Caki2 (cell line): ENCODE data around the gene MYADML2. TPM values are rescaled to one million over a fixed set of nuclear protein-coding genes. Genes with fewer than 3 reads are reported as not detected.
A peak's percentile ranks its signal among the peaks of the same experiment; 100 is the strongest.
"Not testable (repeated sequence)": the region's sequence is repeated elsewhere in the genome, so short reads cannot be mapped to it uniquely, and the experiment has no call there.

Source experiments
- DNase-seq: peaks from one replicate; pipeline ENCODE4 v3.0.0-alpha.2; 2015; ENCODE audit warnings: low read depth
- in situ Hi-C: cut with HindIII; loops from 2 replicates; pipeline ENCODE4 v1.10.0; 2016; ENCODE audit warnings: low sequenced_read_pairs, low pct_unique_long_range_greater_than_20kb, mixed read lengths
- total RNA-seq: library from RNA; depleted of rRNA; stranded (reverse); fragments of >200 nt; shearing (Covaris generic); gene quantifications from 2 replicates; pipeline ENCODE4 v1.2.3, GENCODE V29; 2014; ENCODE audit warnings: low replicate concordance; rRNA removed

The MYADML2 gene, protein sequence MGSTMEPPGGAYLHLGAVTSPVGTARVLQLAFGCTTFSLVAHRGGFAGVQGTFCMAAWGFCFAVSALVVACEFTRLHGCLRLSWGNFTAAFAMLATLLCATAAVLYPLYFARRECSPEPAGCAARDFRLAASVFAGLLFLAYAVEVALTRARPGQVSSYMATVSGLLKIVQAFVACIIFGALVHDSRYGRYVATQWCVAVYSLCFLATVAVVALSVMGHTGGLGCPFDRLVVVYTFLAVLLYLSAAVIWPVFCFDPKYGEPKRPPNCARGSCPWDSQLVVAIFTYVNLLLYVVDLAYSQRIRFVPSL
- not detected in 2 replicates for total RNA-seq

DNA sequence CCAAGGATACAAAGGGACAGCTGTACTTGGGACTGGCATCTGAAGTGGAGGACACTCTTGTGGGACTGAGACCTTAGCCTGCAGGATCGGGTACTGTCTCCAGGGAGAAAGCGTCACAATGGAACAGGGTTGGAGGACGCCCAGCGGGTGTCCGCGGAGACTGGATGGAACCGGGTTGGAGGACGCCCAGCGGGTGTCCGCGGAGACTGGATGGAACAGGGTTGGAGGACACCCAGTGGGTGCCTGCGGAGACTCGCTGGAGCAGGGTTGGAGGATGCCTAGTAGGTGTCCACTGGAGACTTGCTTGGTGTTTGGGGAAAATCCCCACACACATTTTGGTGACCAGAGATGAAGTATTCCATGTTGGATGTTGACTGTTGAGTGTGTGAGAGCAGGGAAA is at the start of gene MYADML2:
MYADML2 (minus strand) TSS at position 45 of the 400 bp plus-strand sequence. CDS start 5,492 bp downstream, outside the sequence.
- in situ Hi-C loops = no loop called here
- DNase-seq = no peak

- in situ Hi-C loops = no loop called here
- DNase-seq = no peak
These were observed 49.3 kb upstream of the MYADML2 start for GRCh38 chr17:81996232-81996756.

DNA sequence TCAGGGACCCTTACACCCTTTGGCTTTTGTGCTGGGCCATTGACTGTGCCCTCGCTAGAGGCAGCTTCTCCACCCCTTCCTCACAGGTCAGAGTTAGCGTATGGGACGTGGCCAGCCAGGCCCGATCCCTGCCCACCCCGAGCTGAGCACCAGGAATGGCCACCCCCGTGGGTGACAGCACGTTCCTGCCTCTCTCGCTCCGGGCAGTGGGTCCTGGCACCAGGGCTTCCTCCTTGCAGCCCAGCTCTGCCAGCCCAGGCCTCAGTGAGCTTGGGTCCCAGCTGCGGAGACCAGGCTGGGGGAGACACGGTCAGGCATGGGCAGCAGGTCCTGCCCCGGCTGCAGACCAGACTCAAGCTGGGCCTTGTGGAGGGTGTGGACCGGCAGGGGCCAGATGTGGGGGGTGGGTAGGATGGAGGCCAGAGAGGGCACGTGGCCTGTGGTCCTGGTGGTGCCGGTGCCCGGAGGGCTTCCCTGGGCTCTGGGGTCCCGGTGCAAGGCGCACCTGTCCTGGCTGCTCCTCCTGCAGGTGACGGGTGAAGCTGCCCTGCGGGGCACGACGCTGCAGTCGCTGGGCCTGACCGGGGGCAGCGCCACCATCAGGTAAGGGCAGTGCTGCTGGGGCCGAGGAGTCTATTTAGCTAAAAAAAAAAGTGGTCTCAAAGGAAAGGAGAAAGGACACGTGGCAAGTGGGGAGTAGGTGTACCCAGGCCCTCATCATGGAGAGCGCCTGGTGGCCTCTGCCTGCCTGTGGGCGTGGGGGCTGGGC is 48.6 kb upstream of the MYADML2 start:
- DNase-seq = no peak
- in situ Hi-C loops = no loop called here

GRCh38 chr17:81994593-81995462 is 47.8 kb upstream of the MYADML2 start:
- in situ Hi-C loops = no loop called here
- DNase-seq = no peak

DNA sequence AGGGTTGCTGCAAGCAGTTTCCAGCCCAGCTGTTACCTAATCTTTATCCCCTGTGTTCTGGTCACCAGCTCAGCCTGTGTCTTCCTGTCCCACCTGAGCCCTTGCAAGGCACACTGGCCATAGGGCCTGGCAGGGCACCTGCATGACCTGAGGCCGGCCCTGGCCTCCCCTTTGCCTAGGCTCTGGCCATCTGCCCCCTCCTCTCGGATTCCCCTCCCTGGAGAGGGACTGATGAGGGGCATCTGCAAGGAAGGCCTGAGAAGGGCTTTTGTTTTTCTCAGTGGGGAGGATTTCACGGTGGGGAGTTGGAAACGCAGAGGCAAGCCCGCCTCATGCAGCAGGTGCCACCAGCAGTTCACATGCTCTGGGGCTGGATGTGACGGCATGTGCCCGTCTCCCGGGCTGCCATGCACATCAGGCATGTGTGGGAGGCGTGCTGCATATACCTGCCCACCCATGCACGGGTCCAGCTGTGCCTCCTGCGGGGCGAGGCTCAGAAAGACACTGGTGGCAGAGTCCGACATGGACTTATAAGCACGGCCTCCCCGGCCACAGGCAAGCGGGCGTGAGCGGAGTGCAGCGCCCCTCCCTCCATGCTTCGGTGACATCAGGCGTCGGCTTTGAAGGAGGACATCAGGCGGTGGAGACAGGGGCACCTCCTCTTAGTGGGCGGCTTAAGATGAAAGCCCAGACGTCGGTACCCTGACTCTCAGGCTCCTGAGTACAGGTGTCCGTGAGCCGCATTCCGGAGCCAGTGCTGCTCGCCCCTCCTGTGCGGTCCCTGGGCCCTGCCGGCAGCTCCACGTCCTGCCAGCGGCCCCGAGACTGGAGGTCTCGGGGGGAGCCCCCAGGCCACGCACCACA is 46.9 kb upstream of the MYADML2 start:
- no peak for DNase-seq

DNA sequence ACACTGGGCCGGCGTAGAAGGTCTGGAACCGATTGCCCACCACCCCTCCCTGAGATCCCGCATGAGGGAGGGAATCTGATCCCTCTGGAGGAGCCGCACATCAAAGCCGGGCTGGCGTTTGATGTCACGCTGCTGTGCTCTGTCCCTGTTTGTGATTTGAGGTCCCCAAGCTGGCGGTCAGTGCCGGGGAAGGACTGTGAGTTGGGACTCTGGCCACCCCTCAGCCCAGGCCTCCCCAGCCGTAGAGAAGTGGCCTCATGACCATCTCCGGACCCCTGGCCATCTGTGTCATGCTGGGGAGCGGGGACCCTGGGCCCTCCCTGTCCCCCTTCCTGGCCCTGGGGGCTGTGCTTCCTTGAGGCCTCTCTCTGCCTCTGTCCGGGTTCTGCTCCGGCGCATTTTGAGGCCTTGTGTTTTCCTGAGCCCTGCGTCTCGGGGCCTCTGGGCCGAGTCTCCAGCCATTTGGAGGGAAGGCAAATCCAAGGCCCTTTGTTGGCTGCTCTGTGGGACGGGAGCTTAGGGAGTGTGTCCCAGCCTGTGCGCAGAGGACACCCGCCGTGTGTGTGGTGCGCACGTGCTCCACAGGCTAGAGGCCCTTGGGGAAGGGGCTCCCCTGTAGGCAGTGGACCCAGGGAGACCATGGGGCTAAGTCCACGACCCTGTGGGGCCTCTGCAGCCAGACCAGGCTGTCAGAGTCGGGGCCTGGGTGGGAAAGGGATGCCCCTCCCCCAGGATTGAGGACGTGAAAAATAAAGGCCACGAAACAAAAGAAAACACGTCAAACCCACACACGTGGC is 45.5 kb upstream of the MYADML2 start:
- no peak for DNase-seq
- in situ Hi-C loops = no loop called here

More for the DNA sequence above, 46.9 kb upstream of the MYADML2 start:
- in situ Hi-C loops = no loop called here

DNA sequence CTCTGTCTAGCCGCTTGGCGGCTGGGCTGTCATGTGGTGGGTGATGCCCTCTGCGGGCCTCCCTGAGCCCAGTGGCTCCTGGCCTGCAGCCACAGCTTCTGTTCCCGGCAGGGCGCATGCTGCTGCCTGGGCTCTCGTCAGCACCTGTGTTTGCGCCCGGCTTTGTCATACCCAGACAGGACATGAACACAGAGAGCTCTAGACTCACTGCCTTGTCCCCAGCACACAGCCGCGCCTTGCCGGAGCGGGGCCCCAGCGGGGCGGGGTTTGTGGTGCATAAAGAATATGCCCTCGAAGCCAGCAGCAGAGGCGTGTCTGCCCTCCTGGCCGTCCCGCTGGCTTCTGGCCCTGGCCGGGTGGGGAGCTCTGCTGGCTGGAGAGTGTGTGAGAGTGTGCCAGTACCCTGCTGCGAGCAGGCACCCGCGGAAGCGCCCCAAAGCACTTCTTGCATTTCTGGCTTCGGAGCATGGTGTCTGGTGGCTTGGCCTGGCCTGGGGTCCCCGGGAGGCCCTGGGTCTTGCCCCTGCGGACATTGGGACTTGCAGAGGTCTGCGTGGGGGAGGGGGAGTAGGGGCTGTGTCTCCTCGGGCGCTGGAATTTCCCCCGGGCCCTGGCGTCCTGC is 44.8 kb upstream of the MYADML2 start:
- in situ Hi-C loops = no loop called here
- DNase-seq = peak; percentile 88

GRCh38 chr17:81990836-81991683 is 44.0 kb upstream of the MYADML2 start:
- DNase-seq = no peak
- in situ Hi-C loops = no loop called here

DNA sequence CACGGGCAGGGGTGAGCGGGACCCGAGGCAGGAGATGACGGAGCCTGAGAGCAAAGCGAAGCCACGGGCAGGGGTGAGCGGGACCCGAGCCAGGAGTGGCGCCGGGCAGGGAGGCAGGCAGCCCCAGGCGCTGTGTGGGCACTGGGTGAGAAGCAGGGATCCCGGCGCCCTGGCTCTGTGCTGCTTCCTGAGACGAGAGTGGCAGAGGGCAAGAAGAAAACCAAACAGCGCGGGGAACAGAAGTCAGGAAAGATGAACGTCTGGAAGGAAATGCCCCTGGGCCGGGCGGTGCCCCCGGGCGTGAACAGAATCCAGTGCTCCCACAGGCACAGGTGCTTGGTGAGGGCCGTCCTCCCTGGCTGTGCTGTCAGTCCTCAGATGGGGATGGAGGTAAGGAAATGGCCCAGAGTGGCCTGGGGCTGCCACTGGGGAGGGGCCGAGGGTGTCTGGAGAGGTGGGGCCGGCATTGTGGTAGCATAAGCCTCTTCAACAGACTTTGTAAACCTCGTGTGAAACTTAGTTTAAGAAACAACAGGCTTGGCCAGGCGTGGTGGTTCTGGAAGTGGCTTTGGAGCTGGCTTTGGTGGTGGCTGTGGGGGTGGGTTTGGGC is 40.2 kb upstream of the MYADML2 start:
- DNase-seq = no peak
- in situ Hi-C loops = no loop called here

- in situ Hi-C loops = no loop called here
- DNase-seq = no peak
These were observed 39.6 kb upstream of the MYADML2 start for GRCh38 chr17:81986606-81987005.

- DNase-seq = no peak
These were observed 37.9 kb upstream of the MYADML2 start for GRCh38 chr17:81984773-81985410.

DNA sequence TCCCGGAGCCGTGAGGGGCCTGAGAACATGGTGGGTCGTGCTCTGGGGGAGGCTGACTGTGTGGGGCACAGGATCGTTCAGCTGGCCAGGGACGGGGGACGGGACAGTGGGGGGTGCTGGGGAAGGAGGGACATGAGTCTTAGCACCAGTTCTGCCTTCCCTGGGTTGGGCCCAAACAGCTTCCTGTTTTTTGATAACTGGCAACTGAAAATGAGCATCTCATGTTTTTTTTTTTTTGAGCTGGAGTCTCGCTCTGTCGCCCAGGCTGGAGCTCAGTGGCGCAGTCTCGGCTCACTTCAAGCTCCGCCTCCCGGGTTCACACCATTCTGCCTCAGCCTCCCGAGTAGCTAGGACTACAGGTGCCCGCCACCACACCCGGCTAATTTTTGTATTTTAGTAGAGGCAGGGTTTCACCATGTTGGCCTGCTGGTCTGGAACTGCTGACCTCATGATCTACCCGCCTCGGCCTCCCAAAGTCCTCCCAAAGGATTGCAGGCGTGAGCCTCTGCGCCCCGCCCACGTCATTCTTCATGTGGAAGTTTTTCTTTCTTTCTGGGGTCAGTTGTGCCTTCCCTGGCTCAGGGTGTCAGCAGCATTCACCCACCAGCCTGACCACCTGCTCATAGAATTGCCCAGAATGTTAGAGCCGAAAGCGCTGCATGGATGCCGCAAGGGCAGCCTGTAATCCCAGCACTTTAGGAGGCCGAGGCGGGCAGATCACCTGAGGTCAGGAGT is 36.8 kb upstream of the MYADML2 start:
- in situ Hi-C loops = no loop called here
- no peak for DNase-seq

More at GRCh38 chr17:81984773-81985410, 37.9 kb upstream of the MYADML2 start:
- in situ Hi-C loops = no loop called here

DNA sequence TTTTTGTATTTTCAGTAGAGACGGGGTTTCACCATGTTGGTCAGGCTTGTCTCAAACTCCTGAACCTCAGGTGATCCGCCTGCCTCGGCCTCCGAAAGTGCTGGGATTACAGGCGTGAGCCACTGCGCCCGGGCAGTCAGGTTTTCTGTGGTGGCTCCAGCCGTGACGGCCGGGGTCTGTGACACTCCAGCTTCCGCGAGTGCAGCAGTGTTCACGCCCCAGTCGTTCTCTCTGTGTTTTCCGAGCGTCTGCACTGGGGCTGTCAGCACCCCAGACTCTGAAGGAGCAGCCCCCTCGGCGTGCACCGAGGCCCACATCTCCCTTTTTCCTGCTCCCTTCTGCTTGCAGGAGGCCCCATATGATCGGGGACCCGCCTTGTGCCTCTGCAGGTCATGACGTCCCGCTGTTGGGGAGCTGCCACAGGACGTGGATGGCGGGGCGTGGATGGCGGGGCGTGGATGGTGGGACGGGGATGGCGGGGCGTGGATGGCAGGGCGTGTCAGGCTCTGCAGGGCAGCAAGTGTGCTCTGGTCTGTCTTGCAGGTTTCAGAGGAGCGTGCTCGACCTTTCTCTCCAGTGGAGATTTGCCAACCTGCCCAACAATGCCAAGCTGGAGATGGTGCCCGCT is 36.1 kb upstream of the MYADML2 start:
- in situ Hi-C loops = no loop called here

DNA sequence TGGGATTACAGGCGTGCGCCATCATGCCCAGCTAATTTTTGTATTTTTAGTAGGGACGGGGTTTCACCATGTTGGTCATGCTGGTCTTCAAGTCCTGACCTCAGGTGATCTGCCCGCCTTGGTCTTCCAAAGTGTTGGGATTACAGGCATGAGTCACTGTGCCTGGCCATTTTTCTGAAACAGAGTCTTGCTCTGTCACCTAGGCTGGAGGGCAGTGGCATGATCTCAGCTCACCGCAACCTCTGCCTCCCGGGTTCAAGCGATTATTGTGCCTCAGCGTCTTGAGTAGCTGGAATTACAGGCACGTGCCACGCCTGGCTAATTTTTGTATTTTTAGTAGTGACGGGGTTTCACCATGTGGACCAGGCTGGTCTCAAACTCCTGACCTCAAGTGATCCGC is 34.5 kb upstream of the MYADML2 start:
- in situ Hi-C loops = not testable (repeated sequence)
- peak; percentile 38 for DNase-seq

More for the DNA sequence above, 36.1 kb upstream of the MYADML2 start:
- no peak for DNase-seq
